Measurements from ENCODE around the gene PROM1.

- TF ChIP-seq CTCF (IDR thresholded peaks at IDR 0.05) (no peak), POLR2A (IDR thresholded peaks at IDR 0.05) (no peak)
Measured at GRCh38 chr4:16126714-16127113, 42.9 kb upstream of the PROM1 start.
